Adrenal gland (tissue), 12 donors: ENCODE data around the gene NUCB1. TPM values are rescaled to one million over a fixed set of nuclear protein-coding genes. Genes with fewer than 3 reads are reported as not detected.

Source experiments
- polyA plus RNA-seq, 3 donors: library from polyadenylated mRNA; stranded (reverse); fragments of 200-250 nt in 2 of 3; fragments of 350-450 nt in 1 of 3; fragmentation: Illumina TruSeq in 1 of 3; extraction: RNeasy Lipid Tissue Mini Kit (QIAGEN cat#74804) in 1 of 3; gene quantifications; one replicate each; pipeline ENCODE4 v1.2.3, GENCODE V29; 2013 to 2014
- small RNA-seq, 2 donors: library from RNA; depleted of rRNA; stranded (forward); fragments of <200 nt; gene quantifications; one replicate each; pipeline ENCODE3, GENCODE V24; 2016
- total RNA-seq, 9 donors: library from RNA; depleted of rRNA in 4 of 9; stranded (reverse); fragments of >200 nt in 4 of 9; fragments of 120-200 nt in 1 of 9; fragmentation: NEBNext Ultra II Directional in 1 of 9; extraction: Animal tissue kit (Norgen Biotek cat#: 25700) in 1 of 9; gene quantifications; one replicate each; pipeline versions ENCODE4 v1.1.0 to v1.2.4, GENCODE V29; 2013 to 2023
- donor health status: healthy with polysubstance abuse.
- donor health status: Bipolar disorder and iron deficiency.
- donor health status: DM: yes; HTN: yes; CAD: no.
- donor health status: DM: no; HTN: no; CAD: no.
- donor health status: DM: no; HTN: no; CAD: no.
- donor health status: DM: yes; HTN: yes; CAD: no.

The NUCB1 gene
- total and polyA plus RNA-seq, 12 donors: 98.8 to 581 (median 249) TPM

Small RNA genes within 50 kb of the gene (small RNA-seq; reads per million reads assigned to genes)
- gene AC026803.1: 0 reads per million in 2 donors

Other genes starting within 250 kb of the NUCB1 start
- gene NTN5, start 227.3 kb upstream of the NUCB1 start, total RNA-seq: 1 to 10 TPM in 1 of 9 donors, under 1 TPM in 5, not detected in 3; 0.11 to 2.4 (median 0.42) TPM
- gene NTN5, start 227.3 kb upstream of the NUCB1 start, polyA plus RNA-seq: 1 to 10 TPM in 2 of 3 donors, under 1 TPM in 1; 0.11 to 2.4 (median 1.1) TPM
- gene FUT2, start 204.3 kb upstream of the NUCB1 start, total RNA-seq: not detected
- gene FUT2, start 204.3 kb upstream of the NUCB1 start, polyA plus RNA-seq: under 1 TPM in 2 of 3 donors, not detected in 1; 0.03 to 0.24 TPM
- gene MAMSTR, start 180.6 kb upstream of the NUCB1 start, total RNA-seq: 10 to 100 TPM in 8 of 9 donors, 1 to 10 TPM in 1; 9.4 to 45.9 (median 23.4) TPM
- 10 to 100 TPM in 2 of 3 donors, 1 to 10 TPM in 1; 8.9 to 57.9 (median 31.9) TPM for gene MAMSTR, start 180.6 kb upstream of the NUCB1 start, polyA plus RNA-seq
- gene RASIP1, start 159.7 kb upstream of the NUCB1 start, total RNA-seq: 10 to 100 TPM in 8 of 9 donors, 1 to 10 TPM in 1; 7.3 to 23.1 (median 16.7) TPM
- gene RASIP1, start 159.7 kb upstream of the NUCB1 start, polyA plus RNA-seq: 10 to 100 TPM in 2 of 3 donors, 1 to 10 TPM in 1; 5.1 to 38.9 (median 34.6) TPM
- gene IZUMO1, start 153.4 kb upstream of the NUCB1 start, total RNA-seq: 1 to 10 TPM in 3 of 9 donors, under 1 TPM in 3, not detected in 3; 0.70 to 2.9 (median 1.4) TPM
- 1 to 10 TPM in 2 of 3 donors, under 1 TPM in 1; 0.59 to 1.2 (median 1.2) TPM for gene IZUMO1, start 153.4 kb upstream of the NUCB1 start, polyA plus RNA-seq
- 1 to 10 TPM; 1.3 to 4.5 (median 2.3) TPM for gene FUT1, start 147.7 kb upstream of the NUCB1 start, total RNA-seq
- gene FUT1, start 147.7 kb upstream of the NUCB1 start, polyA plus RNA-seq: 1 to 10 TPM; 1.2 to 1.9 (median 1.7) TPM
- not detected for gene FGF21, start 144.8 kb upstream of the NUCB1 start, total RNA-seq
- not detected for gene FGF21, start 144.8 kb upstream of the NUCB1 start, polyA plus RNA-seq
- gene BCAT2, start 89.3 kb upstream of the NUCB1 start, total RNA-seq: 100 to 1,000 TPM in 7 of 9 donors, 10 to 100 TPM in 2; 57.5 to 163 (median 107) TPM
- 100 to 1,000 TPM in 1 of 3 donors, 10 to 100 TPM in 2; 82.9 to 114 (median 87.6) TPM for gene BCAT2, start 89.3 kb upstream of the NUCB1 start, polyA plus RNA-seq
- gene HSD17B14, start 63.8 kb upstream of the NUCB1 start, total RNA-seq: 10 to 100 TPM; 18.9 to 63.0 (median 40.1) TPM
- 100 to 1,000 TPM in 2 of 3 donors, 1 to 10 TPM in 1; 7.4 to 178 (median 135) TPM for gene HSD17B14, start 63.8 kb upstream of the NUCB1 start, polyA plus RNA-seq
- 10 to 100 TPM in 8 of 9 donors, 1 to 10 TPM in 1; 4.5 to 65.1 (median 24.5) TPM for gene PLEKHA4, start 31.7 kb upstream of the NUCB1 start, total RNA-seq
- gene PLEKHA4, start 31.7 kb upstream of the NUCB1 start, polyA plus RNA-seq: 10 to 100 TPM in 2 of 3 donors, 1 to 10 TPM in 1; 7.1 to 74.6 (median 70.8) TPM
- 10 to 100 TPM; 18.2 to 54.6 (median 39.4) TPM for gene PPP1R15A, start 27.9 kb upstream of the NUCB1 start, total RNA-seq
- 100 to 1,000 TPM in 1 of 3 donors, 10 to 100 TPM in 2; 49.2 to 174 (median 73.3) TPM for gene PPP1R15A, start 27.9 kb upstream of the NUCB1 start, polyA plus RNA-seq
- under 1 TPM in 5 of 9 donors, not detected in 4; 0.14 to 0.72 (median 0.27) TPM for gene TULP2, start 1.6 kb upstream of the NUCB1 start, total RNA-seq
- under 1 TPM in 1 of 3 donors, not detected in 2; 0.07 TPM for gene TULP2, start 1.6 kb upstream of the NUCB1 start, polyA plus RNA-seq
- gene DHDH, start 33.4 kb downstream of the NUCB1 start, total RNA-seq: under 1 TPM in 4 of 9 donors, not detected in 5; 0.17 to 0.56 (median 0.33) TPM
- 1 to 10 TPM in 1 of 3 donors, under 1 TPM in 2; 0.27 to 2.8 (median 0.47) TPM for gene DHDH, start 33.4 kb downstream of the NUCB1 start, polyA plus RNA-seq
- gene BAX, start 54.6 kb downstream of the NUCB1 start, total RNA-seq: 10 to 100 TPM; 18.1 to 79.0 (median 56.1) TPM
- gene BAX, start 54.6 kb downstream of the NUCB1 start, polyA plus RNA-seq: 10 to 100 TPM; 21.5 to 61.3 (median 41.0) TPM
- gene FTL, start 65.0 kb downstream of the NUCB1 start, total RNA-seq: over 10,000 TPM in 1 of 9 donors, 1,000 to 10,000 TPM in 8; 3,284 to 11,726 (median 3,862) TPM
- gene FTL, start 65.0 kb downstream of the NUCB1 start, polyA plus RNA-seq: 1,000 to 10,000 TPM; 2,288 to 7,123 (median 4,274) TPM
- 10 to 100 TPM; 23.7 to 63.9 (median 36.9) TPM for gene GYS1, start 93.0 kb downstream of the NUCB1 start, total RNA-seq
- gene GYS1, start 93.0 kb downstream of the NUCB1 start, polyA plus RNA-seq: 10 to 100 TPM; 35.2 to 45.9 (median 37.7) TPM
- 100 to 1,000 TPM in 2 of 9 donors, 10 to 100 TPM in 7; 45.4 to 143 (median 76.8) TPM for gene RUVBL2, start 93.6 kb downstream of the NUCB1 start, total RNA-seq
- gene RUVBL2, start 93.6 kb downstream of the NUCB1 start, polyA plus RNA-seq: 10 to 100 TPM; 41.3 to 93.3 (median 70.7) TPM
- gene LHB, start 116.8 kb downstream of the NUCB1 start, total RNA-seq: 1 to 10 TPM in 3 of 9 donors, under 1 TPM in 1, not detected in 5; 0.74 to 6.5 (median 1.4) TPM
- 1 to 10 TPM in 2 of 3 donors, under 1 TPM in 1; 0.38 to 8.8 (median 6.0) TPM for gene LHB, start 116.8 kb downstream of the NUCB1 start, polyA plus RNA-seq
- not detected for gene CGB3, start 124.0 kb downstream of the NUCB1 start, total RNA-seq
- not detected for gene CGB3, start 124.0 kb downstream of the NUCB1 start, polyA plus RNA-seq
- not detected for gene CGB2, start 131.6 kb downstream of the NUCB1 start, total RNA-seq
- gene CGB2, start 131.6 kb downstream of the NUCB1 start, polyA plus RNA-seq: not detected
- under 1 TPM in 1 of 9 donors, not detected in 8; 0.53 TPM for gene CGB1, start 136.6 kb downstream of the NUCB1 start, total RNA-seq
- gene CGB1, start 136.6 kb downstream of the NUCB1 start, polyA plus RNA-seq: not detected
- not detected for gene CGB5, start 143.5 kb downstream of the NUCB1 start, total RNA-seq
- under 1 TPM in 1 of 3 donors, not detected in 2; 0.72 TPM for gene CGB5, start 143.5 kb downstream of the NUCB1 start, polyA plus RNA-seq
- gene CGB8, start 148.8 kb downstream of the NUCB1 start, total RNA-seq: not detected
- gene CGB8, start 148.8 kb downstream of the NUCB1 start, polyA plus RNA-seq: not detected
- gene CGB7, start 157.4 kb downstream of the NUCB1 start, total RNA-seq: under 1 TPM in 2 of 9 donors, not detected in 7; 0.15 to 0.28 TPM
- under 1 TPM in 2 of 3 donors, not detected in 1; 0.13 to 0.97 TPM for gene CGB7, start 157.4 kb downstream of the NUCB1 start, polyA plus RNA-seq
- under 1 TPM in 1 of 9 donors, not detected in 8; 0.55 TPM for gene NTF4, start 164.5 kb downstream of the NUCB1 start, total RNA-seq
- not detected for gene NTF4, start 164.5 kb downstream of the NUCB1 start, polyA plus RNA-seq
- gene KCNA7, start 172.4 kb downstream of the NUCB1 start, total RNA-seq: not detected
- not detected for gene KCNA7, start 172.4 kb downstream of the NUCB1 start, polyA plus RNA-seq
- 100 to 1,000 TPM; 109 to 443 (median 221) TPM for gene SNRNP70, start 185.1 kb downstream of the NUCB1 start, total RNA-seq
- gene SNRNP70, start 185.1 kb downstream of the NUCB1 start, polyA plus RNA-seq: 1,000 to 10,000 TPM in 1 of 3 donors, 100 to 1,000 TPM in 2; 114 to 1,255 (median 535) TPM
- gene LIN7B, start 214.1 kb downstream of the NUCB1 start, total RNA-seq: 10 to 100 TPM in 4 of 9 donors, 1 to 10 TPM in 5; 4.9 to 15.3 (median 9.5) TPM
- gene LIN7B, start 214.1 kb downstream of the NUCB1 start, polyA plus RNA-seq: 10 to 100 TPM in 2 of 3 donors, 1 to 10 TPM in 1; 4.4 to 35.2 (median 32.9) TPM
- gene C19orf73, start 218.8 kb downstream of the NUCB1 start, total RNA-seq: 1 to 10 TPM in 8 of 9 donors, under 1 TPM in 1; 0.94 to 4.7 (median 1.8) TPM
- 1 to 10 TPM; 1.1 to 8.2 (median 4.5) TPM for gene C19orf73, start 218.8 kb downstream of the NUCB1 start, polyA plus RNA-seq
- gene PPFIA3, start 219.2 kb downstream of the NUCB1 start, total RNA-seq: 10 to 100 TPM in 6 of 9 donors, 1 to 10 TPM in 3; 6.1 to 21.5 (median 14.7) TPM
- gene PPFIA3, start 219.2 kb downstream of the NUCB1 start, polyA plus RNA-seq: 10 to 100 TPM in 2 of 3 donors, 1 to 10 TPM in 1; 2.9 to 60.2 (median 27.3) TPM